HEK293T (cell line): ENCODE measurements around the gene FBXO33.

ENCODE experiments used
- CTCF ChIA-PET: fragments of 350-600 bp; formaldehyde crosslinking; extraction: SDS; loops from one replicate; lab custom pipeline; 2021; ENCODE audit warnings: antibody characterized with exemption, inconsistent platforms; lab: Yijun Ruan, JAX
- POLR2A ChIA-PET: fragments of 350-600 bp; formaldehyde crosslinking; extraction: SDS; loops from one replicate; lab custom pipeline; 2020; ENCODE audit warnings: antibody characterized with exemption, inconsistent platforms; lab: Yijun Ruan, JAX
- DNase-seq: peaks from one replicate; pipeline ENCODE4 v3.0.0; 2012; ENCODE audit warnings: mixed read lengths; ENCODE audit errors: extremely low spot score
- ARNT ChIP-seq: fragments of 450-650 bp; IDR thresholded peaks from 2 replicates; pipeline ENCODE4 v1.6.1; 2017; ENCODE audit warnings: mild to moderate bottlenecking
- BHLHE40 ChIP-seq: fragments of 450-650 bp; IDR thresholded peaks from 2 replicates; pipeline ENCODE4 v1.6.1; 2016; ENCODE audit warnings: mild to moderate bottlenecking, moderate library complexity, borderline replicate concordance
- CTBP1 ChIP-seq: fragments of 450-650 bp; IDR thresholded peaks from 2 replicates; pipeline ENCODE4 v1.6.1; 2016; ENCODE audit warnings: borderline replicate concordance
- ELF4 ChIP-seq: fragments of 450-650 bp; IDR thresholded peaks from 2 replicates; pipeline ENCODE4 v1.6.1; 2017; ENCODE audit warnings: antibody characterized with exemption
- FOXA1 ChIP-seq: fragments of 450-650 bp; IDR thresholded peaks from 2 replicates; pipeline ENCODE4 v1.6.1; 2016; ENCODE audit warnings: mild to moderate bottlenecking
- FOXK2 ChIP-seq: fragments of 450-650 bp; IDR thresholded peaks from 2 replicates; pipeline ENCODE4 v1.6.1; 2016; ENCODE audit warnings: mild to moderate bottlenecking
- FOXM1 ChIP-seq: fragments of 450-650 bp; IDR thresholded peaks from 2 replicates; pipeline ENCODE4 v1.6.1; 2017; ENCODE audit warnings: mild to moderate bottlenecking, borderline replicate concordance
- HDGF ChIP-seq: fragments of 450-650 bp; IDR thresholded peaks from 2 replicates; pipeline ENCODE4 v1.6.1; 2017; ENCODE audit warnings: antibody characterized with exemption, borderline replicate concordance
- L3MBTL2 ChIP-seq: fragments of 450-650 bp; conservative IDR thresholded peaks from 2 replicates; pipeline ENCODE4 v1.6.1; 2016; ENCODE audit warnings: mild to moderate bottlenecking
- LEF1 ChIP-seq: fragments of 450-650 bp; IDR thresholded peaks from 2 replicates; pipeline ENCODE4 v1.6.1; 2017; ENCODE audit warnings: mild to moderate bottlenecking, borderline replicate concordance
- NFRKB ChIP-seq: fragments of 450-650 bp; IDR thresholded peaks from 2 replicates; pipeline ENCODE4 v1.6.1; 2016; ENCODE audit warnings: mild to moderate bottlenecking, moderate library complexity
- PKNOX1 ChIP-seq: fragments of 450-650 bp; IDR thresholded peaks from 2 replicates; pipeline ENCODE4 v1.6.1; 2016
- SP1 ChIP-seq: fragments of 450-650 bp; IDR thresholded peaks from 2 replicates; pipeline ENCODE4 v1.6.1; 2017
- SUZ12 ChIP-seq: fragments of 450-650 bp; IDR thresholded peaks from 2 replicates; pipeline ENCODE4 v1.6.1; 2016; ENCODE audit warnings: mild to moderate bottlenecking
- TARDBP ChIP-seq: fragments of 450-650 bp; IDR thresholded peaks from 2 replicates; pipeline ENCODE4 v1.6.1; 2016
- ZNF384 ChIP-seq: fragments of 450-650 bp; IDR thresholded peaks from 2 replicates; pipeline ENCODE4 v1.6.1; 2016

The FBXO33 gene

GRCh38 chr14:39432179-39432618 is at the start of gene FBXO33:
Gene FBXO33 (minus strand): TSS chr14:39432433. CDS start chr14:39432162, 271 bp downstream.
- peak; percentile 51 for TF ChIP-seq ELF4
- TF ChIP-seq SP1 = peak; percentile 40; the same call in 1 of the 2 replicates
- no peak for TF ChIP-seq FOXK2
- TF ChIP-seq BHLHE40 = peak; percentile 90
- TF ChIP-seq FOXM1 = peak; percentile 88
- peak; percentile 90 for DNase-seq
- POLR2A ChIA-PET = interaction anchor here (0.9 to 3.6 kb wide), 18 partner anchors 10 to 420 kb away, joined by 3 to 26 read pairs (median 4); partner anchors contain the start of genes GEMIN2, SEC23A and TRAPPC6B
- CTCF ChIA-PET = interaction anchor here (0.7 kb wide), 1 partner anchor 156 kb away, joined by 3 read pairs; no protein-coding TSS in a partner anchor

GRCh38 chr14:39474416-39474911 is 42.2 kb upstream of the FBXO33 start:
- no peak for DNase-seq
- ChIA-PET CTCF (no interaction called here), POLR2A (no interaction called here)

GRCh38 chr14:39472078-39472477 is 39.8 kb upstream of the FBXO33 start:
- ChIA-PET POLR2A (no interaction called here), CTCF (no interaction called here)
- no peak for TF ChIP-seq TARDBP
- no peak for TF ChIP-seq SUZ12
- no peak for TF ChIP-seq PKNOX1
- TF ChIP-seq ZNF384 = no peak
- no peak for TF ChIP-seq SP1
- TF ChIP-seq LEF1 = no peak
- no peak for TF ChIP-seq NFRKB
- TF ChIP-seq ELF4 = no peak
- no peak for TF ChIP-seq HDGF
- no peak for TF ChIP-seq L3MBTL2
- no peak for TF ChIP-seq ARNT
- no peak for TF ChIP-seq FOXA1
- no peak for DNase-seq

More at GRCh38 chr14:39474416-39474911, 42.2 kb upstream of the FBXO33 start:
- no peak for TF ChIP-seq ARNT

GRCh38 chr14:39469094-39469710 is 37.0 kb upstream of the FBXO33 start:
- TF ChIP-seq ZNF384 (no peak), LEF1 (no peak), BHLHE40 (no peak), ARNT (no peak), SP1 (no peak), FOXA1 (no peak), SUZ12 (no peak), CTBP1 (no peak), PKNOX1 (no peak), ELF4 (no peak), FOXM1 (no peak), TARDBP (no peak), HDGF (no peak), NFRKB (no peak), FOXK2 (no peak), L3MBTL2 (no peak)
- POLR2A ChIA-PET = no interaction called here
- peak; percentile 12 for DNase-seq
- CTCF ChIA-PET = interaction anchor here (0.5 to 0.6 kb wide), 3 partner anchors 95 to 205 kb away, joined by 3 read pairs; no protein-coding TSS in a partner anchor

GRCh38 chr14:39467889-39468524 is 35.8 kb upstream of the FBXO33 start:
- POLR2A ChIA-PET = interaction anchor here (0.5 kb wide), 1 partner anchor 78 kb away, joined by 3 read pairs; no protein-coding TSS in a partner anchor
- CTCF ChIA-PET = interaction anchor here (0.6 kb wide), 1 partner anchor 15 kb away, joined by 4 read pairs; no protein-coding TSS in a partner anchor
- TF ChIP-seq ELF4 (no peak), L3MBTL2 (no peak), LEF1 (no peak), BHLHE40 (no peak), FOXK2 (no peak)
- DNase-seq = no peak

GRCh38 chr14:39459795-39460478 is 27.7 kb upstream of the FBXO33 start:
- DNase-seq = no peak
- ChIA-PET POLR2A (interaction anchor here (1.0 kb wide), 1 partner anchor 27 kb away, joined by 4 read pairs; the partner anchor contains the start of gene FBXO33), CTCF (interaction anchor here (0.6 kb wide), 1 partner anchor 11 kb away, joined by 3 read pairs; no protein-coding TSS in a partner anchor)

More at GRCh38 chr14:39459795-39460478, 27.7 kb upstream of the FBXO33 start:
- TF ChIP-seq LEF1 (no peak), FOXA1 (no peak), BHLHE40 (no peak), ELF4 (no peak), L3MBTL2 (no peak), FOXK2 (no peak), ZNF384 (no peak), SP1 (no peak), NFRKB (no peak), SUZ12 (no peak), HDGF (no peak), FOXM1 (no peak), CTBP1 (no peak), ARNT (no peak)
